IMR-90 (cell line): ENCODE results near the gene TMEM213.

ENCODE experiments used
- CEBPB ChIP-seq: IDR thresholded peaks from 2 replicates; pipeline ENCODE4 v1.6.1; 2012; ENCODE audit warnings: low read depth, low read length, improper control_type of control experiment
- CTCF ChIP-seq: conservative IDR thresholded peaks from 2 replicates; pipeline ENCODE4 v1.5.1; 2012; ENCODE audit warnings: mild to moderate bottlenecking, low read depth, low read length, improper control_type of control experiment
- MXI1 ChIP-seq: IDR thresholded peaks from 2 replicates; pipeline ENCODE4 v1.6.1; 2012; ENCODE audit warnings: low read depth, mild to moderate bottlenecking, low read length, moderate library complexity, borderline replicate concordance
- POLR2A ChIP-seq: IDR thresholded peaks from 2 replicates; pipeline ENCODE4 v1.6.1; 2012; ENCODE audit warnings: mild to moderate bottlenecking, low read depth, low read length
- SMC3 ChIP-seq: fragments of 150-350 bp; IDR thresholded peaks from 2 replicates; pipeline ENCODE4 v1.6.1; 2016; ENCODE audit warnings: low read depth, mild to moderate bottlenecking, antibody characterized with exemption, low read length, moderate library complexity

GRCh38 chr7:138866353-138866752, 68.6 kb downstream of the TMEM213 start:
- TF ChIP-seq MXI1 = no peak
- no peak for TF ChIP-seq SMC3
- TF ChIP-seq CTCF = no peak
- no peak for TF ChIP-seq POLR2A
- TF ChIP-seq CEBPB = no peak
